HG02970 (cell line): ENCODE data around the gene JAKMIP3.

Experiments used
- ATAC-seq: cut with Tn5 transposase; IDR thresholded peaks from one replicate; pipeline ENCODE4 v1.9.1; 2021; ENCODE audit warnings: mild to moderate bottlenecking, moderate library complexity, moderate number of reproducible peaks; ENCODE audit not compliant: unreplicated experiment, low FRiP score

JAKMIP3 gene

GRCh38 chr10:132107949-132108877 lies 42.5 kb downstream of the JAKMIP3 start:
- ATAC-seq: no peak

DNA sequence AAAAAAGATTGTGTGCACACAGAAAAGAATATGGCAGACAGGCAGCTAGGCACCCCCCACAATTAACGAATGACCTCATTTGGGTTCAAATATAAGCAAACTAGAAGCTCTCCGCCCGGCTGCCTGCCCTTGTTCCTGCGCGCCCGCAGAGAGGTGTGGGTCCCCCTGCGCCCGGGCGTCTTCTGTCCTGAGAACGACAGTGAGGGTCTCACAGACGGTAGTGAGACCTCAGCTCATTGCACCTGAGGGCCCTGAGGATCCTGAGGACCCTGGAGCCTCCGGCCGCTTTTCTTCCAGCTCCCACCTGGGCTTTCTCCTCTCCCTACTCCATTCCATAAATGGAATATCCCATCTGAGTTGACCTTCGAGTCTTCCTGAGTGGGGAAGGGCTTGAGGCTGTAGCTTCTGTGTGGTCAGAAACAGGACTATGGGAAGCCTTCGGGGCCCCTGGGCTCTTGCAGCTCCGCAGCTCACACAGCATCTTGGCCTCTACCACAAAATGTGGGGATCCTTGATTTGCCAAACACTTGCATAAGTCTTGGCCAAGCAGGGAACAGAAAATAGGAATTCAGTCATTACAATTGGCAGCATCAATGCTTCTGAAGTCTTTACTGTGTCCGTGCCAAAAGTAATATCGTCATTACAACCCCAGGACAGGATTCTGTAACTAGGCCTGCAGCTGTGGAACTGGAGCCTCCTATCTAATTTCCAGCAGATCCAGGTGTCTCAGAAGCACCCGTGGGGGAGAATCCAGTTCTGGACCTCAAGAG lies 43.8 kb downstream of the JAKMIP3 start:
- ATAC-seq: no peak

GRCh38 chr10:132110111-132110521 lies 44.4 kb downstream of the JAKMIP3 start:
- ATAC-seq: no peak

GRCh38 chr10:132110713-132111112 lies 45.0 kb downstream of the JAKMIP3 start:
- no peak for ATAC-seq

GRCh38 chr10:132111121-132111731 lies 45.5 kb downstream of the JAKMIP3 start:
- ATAC-seq: no peak

- ATAC-seq: no peak
These were observed 46.2 kb downstream of the JAKMIP3 start for GRCh38 chr10:132111871-132112341.

DNA sequence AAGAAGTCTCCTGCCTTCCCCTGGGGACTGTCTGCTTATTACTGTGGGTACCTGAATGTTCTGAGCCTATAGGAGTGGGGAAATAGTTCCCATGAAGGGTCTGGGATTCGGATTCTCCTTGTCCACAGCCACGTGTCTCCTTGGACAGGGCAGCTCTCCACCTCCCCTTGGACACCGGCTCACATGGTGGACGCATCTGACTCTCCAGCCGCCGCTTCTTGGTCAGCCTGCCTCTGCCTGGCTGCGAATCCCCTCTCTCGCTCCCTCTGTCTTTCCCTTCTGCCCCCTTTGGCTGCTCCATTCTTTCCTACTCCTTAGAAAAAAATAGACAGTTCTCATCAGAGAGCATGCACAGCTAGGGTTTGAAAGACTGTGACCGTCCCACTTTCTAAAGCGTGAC lies 46.9 kb downstream of the JAKMIP3 start:
- no peak for ATAC-seq

DNA sequence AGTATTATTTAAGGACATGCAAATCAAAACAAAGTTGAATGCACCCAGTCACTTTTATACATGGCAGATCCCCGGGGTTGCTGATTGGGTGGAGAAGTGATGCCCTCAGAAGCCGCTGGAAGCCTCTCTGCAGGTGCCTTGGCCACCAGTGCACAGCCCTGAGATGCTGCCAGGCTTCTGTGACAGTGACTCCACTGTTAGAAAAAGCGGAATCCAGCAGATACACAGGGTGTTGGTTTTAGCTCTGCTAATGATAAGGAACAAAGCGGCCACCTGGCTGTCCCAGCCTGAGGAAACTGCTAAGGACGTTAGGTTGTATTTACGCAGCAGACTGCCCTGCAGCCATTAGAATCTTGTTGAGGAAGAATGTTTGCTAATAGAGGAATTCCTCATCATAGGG lies 47.5 kb downstream of the JAKMIP3 start:
- ATAC-seq: no peak

- ATAC-seq: no peak
These were observed 48.1 kb downstream of the JAKMIP3 start for GRCh38 chr10:132113766-132114365.

DNA sequence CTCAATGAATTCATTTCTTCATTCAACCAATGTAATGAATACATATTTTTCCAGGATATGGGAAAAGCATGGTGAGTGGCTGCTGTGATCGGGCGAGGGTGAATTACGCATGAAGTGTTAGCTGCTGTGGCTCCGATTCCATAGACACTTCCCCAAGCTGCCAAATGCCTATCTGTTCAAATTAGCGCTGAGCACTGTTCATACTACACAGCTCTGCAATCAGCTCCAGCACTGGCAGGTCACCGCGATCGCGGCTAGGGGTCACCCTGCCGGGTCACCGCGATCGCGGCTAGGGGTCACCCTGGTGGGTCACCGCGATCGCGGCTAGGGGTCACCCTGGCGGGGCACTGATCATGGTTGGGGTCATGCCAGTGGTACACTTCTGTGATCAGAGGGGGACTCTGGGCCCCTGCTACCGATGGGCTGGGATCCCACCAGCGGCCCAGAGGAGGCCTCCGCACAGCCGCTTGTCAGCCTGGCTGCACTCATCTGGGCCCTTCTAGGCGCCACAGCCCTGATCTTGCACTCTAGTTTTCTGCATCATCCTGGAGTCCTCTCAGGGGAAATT lies 49.3 kb downstream of the JAKMIP3 start:
- no peak for ATAC-seq
